Fibroblast of lung (primary cell): ENCODE data around the gene MRGPRE. TPM values are rescaled to one million over a fixed set of nuclear protein-coding genes. Genes with fewer than 3 reads are reported as not detected.
"Not testable (repeated sequence)": the region's sequence is repeated elsewhere in the genome, so short reads cannot be mapped to it uniquely, and the experiment has no call there.

Source experiments
- DNase-seq, 2 donors: peaks; one replicate each; pipeline versions ENCODE4 v3.0.0 to v3.0.0-alpha.2; 2010; ENCODE audit warnings: low read depth in 2 of 2
- H2AFZ ChIP-seq: 2 replicates; pipeline ENCODE4 v1.5.1; 2012; ENCODE audit warnings: low read length, control low read depth, inconsistent platforms
- H3K27ac ChIP-seq: 2 replicates; pipeline ENCODE4 v1.5.1; 2011; ENCODE audit warnings: low read length, control low read depth; ENCODE audit not compliant: insufficient read depth
- H3K27me3 ChIP-seq: 2 replicates; pipeline ENCODE4 v1.5.1; 2011; ENCODE audit warnings: mild to moderate bottlenecking, low read length; ENCODE audit not compliant: control insufficient read depth, insufficient read depth
- H3K36me3 ChIP-seq: 2 replicates; pipeline ENCODE4 v1.5.1; 2011; ENCODE audit warnings: low read length; ENCODE audit not compliant: control insufficient read depth, insufficient read depth
- H3K4me1 ChIP-seq: 2 replicates; pipeline ENCODE4 v1.5.1; 2011; ENCODE audit warnings: low read length; ENCODE audit not compliant: control insufficient read depth, insufficient read depth; ENCODE audit errors: extremely low read depth
- H3K4me2 ChIP-seq: 2 replicates; pipeline ENCODE4 v1.5.1; 2011; ENCODE audit warnings: low read length, control low read depth; ENCODE audit not compliant: insufficient read depth; ENCODE audit errors: extremely low read depth
- H3K4me3 ChIP-seq, 4 experiments: fragments of 200-600 bp in 1 of 4; sonication (generic) in 1 of 4; replicated peaks in 1 of 4; 2 replicates each; pipeline ENCODE4 v1.5.1; 2011 to 2016; ENCODE audit warnings: low read length in 4 of 4, low read depth in 3 of 4, mild to moderate bottlenecking in 3 of 4, control low read depth in 2 of 4, inconsistent platforms in 1 of 4, mixed read lengths in 1 of 4; ENCODE audit not compliant: insufficient read depth in 1 of 4; ENCODE audit errors: control extremely low read depth in 1 of 4
- H3K79me2 ChIP-seq: 2 replicates; pipeline ENCODE4 v1.5.1; 2012; ENCODE audit warnings: mild to moderate bottlenecking, low read length, inconsistent platforms; ENCODE audit not compliant: control insufficient read depth, insufficient read depth
- H3K9ac ChIP-seq: 2 replicates; pipeline ENCODE4 v1.5.1; 2011; ENCODE audit warnings: mild to moderate bottlenecking, low read length, control low read depth; ENCODE audit not compliant: insufficient read depth
- H3K9me3 ChIP-seq: 2 replicates; pipeline ENCODE4 v1.5.1; 2012; ENCODE audit warnings: low read depth, low read length; ENCODE audit not compliant: control insufficient read depth, insufficient read depth
- H4K20me1 ChIP-seq: 2 replicates; pipeline ENCODE4 v1.5.1; 2011; ENCODE audit warnings: low read length; ENCODE audit not compliant: control insufficient read depth, insufficient read depth; ENCODE audit errors: extremely low read depth
- CTCF ChIP-seq, 2 donors: IDR thresholded peaks in 1 of 2; conservative IDR thresholded peaks in 1 of 2; 1 replicate in 1 of 2; 2 replicates in 1 of 2; pipeline ENCODE4 v1.5.1; 2011 to 2012; ENCODE audit warnings: low read length in 2 of 2, control low read depth in 1 of 2, inconsistent platforms in 1 of 2, low read depth in 1 of 2, mild to moderate bottlenecking in 1 of 2
- EZH2 ChIP-seq: IDR thresholded peaks from 2 replicates; pipeline ENCODE4 v1.5.1; 2012; ENCODE audit warnings: low read length, control low read depth, mild to moderate bottlenecking; ENCODE audit errors: missing control alignments
- polyA plus RNA-seq, 2 donors: library from polyadenylated mRNA; depleted of rRNA in 1 of 2; stranded (reverse) in 1 of 2; unstranded in 1 of 2; fragments of >200 nt; gene quantifications; 2 replicates each; pipeline ENCODE4 v1.2.1, GENCODE V29; 2011 to 2012; ENCODE audit warnings: missing spikeins in 1 of 2
- total RNA-seq: library from RNA; depleted of rRNA; stranded (reverse); fragments of >200 nt; gene quantifications from 2 replicates; pipeline ENCODE4 v1.2.1, GENCODE V29; 2014

The MRGPRE gene
- total and polyA plus RNA-seq, 2 donors (not counting 1 experiment from before 2014, with no cell fraction given), result 0.17 TPM; not detected in 1

DNA sequence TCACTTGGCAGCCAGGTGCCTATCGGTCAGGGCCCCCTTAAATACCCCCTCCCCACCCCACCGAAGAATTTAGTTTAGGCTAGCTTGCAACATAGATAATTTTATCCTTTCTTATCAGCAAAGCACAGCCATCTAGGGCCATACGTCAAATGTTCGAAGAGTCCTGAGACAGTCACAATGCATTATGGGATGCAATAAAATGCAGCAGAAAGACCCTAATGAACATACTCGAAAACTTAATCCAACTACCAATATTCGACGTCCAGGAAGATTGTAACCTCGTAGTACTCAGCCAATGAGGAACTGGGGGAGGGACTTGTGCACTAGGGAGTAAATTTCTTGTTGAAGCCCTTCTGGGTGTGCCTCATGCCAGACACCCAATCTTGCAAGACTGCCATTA lies 29.6 kb upstream of the MRGPRE start:
- DNase-seq, H3K27me3 ChIP-seq, H4K20me1 ChIP-seq: not testable (repeated sequence)

GRCh38 chr11:3257509-3257908 lies 25.3 kb upstream of the MRGPRE start:
- H3K4me3 ChIP-seq, DNase-seq, H4K20me1 ChIP-seq: not testable (repeated sequence)

More for the DNA sequence above, 29.6 kb upstream of the MRGPRE start:
- not testable (repeated sequence) for H3K4me2 ChIP-seq, H3K36me3 ChIP-seq, H3K27ac ChIP-seq, H3K4me3 ChIP-seq, H3K9me3 ChIP-seq, H2AFZ ChIP-seq, H3K9ac ChIP-seq, H3K4me1 ChIP-seq, H3K79me2 ChIP-seq

DNA sequence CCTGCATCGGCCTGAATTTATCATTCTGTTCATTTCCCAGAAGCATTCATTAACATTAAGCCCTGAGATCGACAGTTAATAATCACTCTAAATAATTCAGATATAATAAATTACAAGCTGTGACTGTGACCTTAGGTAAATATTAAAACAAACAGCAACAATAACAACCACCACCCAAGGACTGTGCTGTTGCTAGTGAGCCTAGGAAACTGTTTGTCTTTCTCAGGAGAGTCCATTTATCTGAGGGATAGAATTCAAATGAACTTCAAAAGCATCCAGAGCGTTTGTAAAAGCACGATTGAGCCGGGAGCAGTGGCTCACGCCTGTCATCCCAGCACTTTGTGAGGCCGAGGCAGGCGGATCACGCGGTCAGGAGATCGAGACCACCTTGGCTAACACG lies 23.0 kb upstream of the MRGPRE start:
- not testable (repeated sequence) for H3K27me3 ChIP-seq, H3K79me2 ChIP-seq, H4K20me1 ChIP-seq, H2AFZ ChIP-seq, H3K4me2 ChIP-seq, H3K36me3 ChIP-seq, H3K9me3 ChIP-seq, H3K4me3 ChIP-seq, H3K4me1 ChIP-seq, DNase-seq, H3K27ac ChIP-seq, H3K9ac ChIP-seq

More at GRCh38 chr11:3257509-3257908, 25.3 kb upstream of the MRGPRE start:
- not testable (repeated sequence) for H3K79me2 ChIP-seq, H3K9ac ChIP-seq, H3K27me3 ChIP-seq, H3K4me1 ChIP-seq, H3K36me3 ChIP-seq, H2AFZ ChIP-seq, H3K4me2 ChIP-seq, H3K9me3 ChIP-seq, H3K27ac ChIP-seq

DNA sequence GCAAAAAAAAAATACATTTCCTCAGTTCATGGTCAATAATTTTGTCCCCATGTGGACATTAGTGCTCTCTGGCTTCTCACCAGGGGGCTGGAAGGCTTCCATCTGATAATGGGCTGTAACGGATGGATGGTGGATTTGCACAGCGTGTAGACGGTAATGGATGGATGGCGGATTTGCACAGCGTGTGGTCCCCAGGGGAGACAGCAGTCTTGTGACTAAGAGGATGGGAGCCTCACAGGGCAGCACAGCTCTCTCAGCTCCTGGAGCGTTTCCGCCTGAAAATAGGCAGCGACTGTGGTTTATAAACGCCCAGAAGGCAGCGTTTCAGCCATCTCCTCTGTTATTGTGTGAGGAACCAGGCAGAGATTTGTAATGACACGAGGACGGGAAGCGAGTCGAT lies 22.6 kb upstream of the MRGPRE start:
- H3K27me3 ChIP-seq, H3K4me2 ChIP-seq, H2AFZ ChIP-seq, H3K79me2 ChIP-seq, H3K4me1 ChIP-seq, H3K27ac ChIP-seq, H3K9me3 ChIP-seq, H3K4me3 ChIP-seq, H3K9ac ChIP-seq, DNase-seq, H3K36me3 ChIP-seq, H4K20me1 ChIP-seq: not testable (repeated sequence)

- no peak overlapping the region for H3K4me2 ChIP-seq
These were observed 12.9 kb upstream of the MRGPRE start for GRCh38 chr11:3245071-3245470.

More at GRCh38 chr11:3245071-3245470, 12.9 kb upstream of the MRGPRE start:
- no peaks in the 10 kb centered on the region for H4K20me1 ChIP-seq
- H3K9me3 ChIP-seq, result no peaks in the 10 kb centered on the region
- TF ChIP-seq EZH2, result no peak
- no peak for TF ChIP-seq CTCF (conservative IDR thresholded peaks at IDR 0.05 in 1 of 2, IDR thresholded peaks at IDR 0.05 in 1 of 2; ENCODE audit: low read depth in 1 of 2, low read length in 2 of 2)
- no peak overlapping the region for H3K4me3 ChIP-seq
- no peak for DNase-seq
- H3K27me3 ChIP-seq, result no peaks in the 10 kb centered on the region
- no peaks in the 10 kb centered on the region for H3K79me2 ChIP-seq
- H3K9ac ChIP-seq, result no peak overlapping the region
- H3K36me3 ChIP-seq, result no peaks in the 10 kb centered on the region
- no peaks in the 10 kb centered on the region for H3K4me1 ChIP-seq
- H2AFZ ChIP-seq, result no peak overlapping the region
- no peak overlapping the region for H3K27ac ChIP-seq
